HG03469 (cell line): ENCODE results near the gene C4orf50.
"Not testable (repeated sequence)": the region's sequence is repeated elsewhere in the genome, so short reads cannot be mapped to it uniquely, and the experiment has no call there.

ENCODE experiments used
- ATAC-seq: cut with Tn5 transposase; IDR thresholded peaks from one replicate; pipeline ENCODE4 v1.9.1; 2021; ENCODE audit warnings: mild to moderate bottlenecking, moderate library complexity, moderate number of reproducible peaks; ENCODE audit not compliant: unreplicated experiment

C4orf50 gene

GRCh38 chr4:5874811-5875449 lies 143.3 kb downstream of the C4orf50 start:
- no peak for ATAC-seq

DNA sequence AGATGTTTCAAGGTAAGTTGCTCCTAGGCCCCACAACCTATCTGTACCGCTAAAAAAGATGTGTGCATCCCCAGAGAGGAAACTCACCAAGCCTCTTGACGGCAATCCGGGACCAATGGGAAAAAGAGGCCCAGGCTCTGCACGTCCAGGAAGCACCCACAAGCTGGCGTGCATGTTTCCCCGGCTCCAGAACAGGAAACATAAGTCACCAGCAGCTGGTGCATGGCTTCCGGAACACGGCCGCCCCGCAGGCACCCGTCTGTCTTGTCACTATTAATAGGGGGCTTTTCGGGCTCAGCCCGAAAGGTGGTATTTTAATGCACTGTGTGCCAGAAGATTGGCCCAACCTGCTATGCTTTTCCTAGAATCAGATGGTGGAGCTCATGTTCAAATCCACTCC lies 147.5 kb downstream of the C4orf50 start:
- ATAC-seq: no peak

DNA sequence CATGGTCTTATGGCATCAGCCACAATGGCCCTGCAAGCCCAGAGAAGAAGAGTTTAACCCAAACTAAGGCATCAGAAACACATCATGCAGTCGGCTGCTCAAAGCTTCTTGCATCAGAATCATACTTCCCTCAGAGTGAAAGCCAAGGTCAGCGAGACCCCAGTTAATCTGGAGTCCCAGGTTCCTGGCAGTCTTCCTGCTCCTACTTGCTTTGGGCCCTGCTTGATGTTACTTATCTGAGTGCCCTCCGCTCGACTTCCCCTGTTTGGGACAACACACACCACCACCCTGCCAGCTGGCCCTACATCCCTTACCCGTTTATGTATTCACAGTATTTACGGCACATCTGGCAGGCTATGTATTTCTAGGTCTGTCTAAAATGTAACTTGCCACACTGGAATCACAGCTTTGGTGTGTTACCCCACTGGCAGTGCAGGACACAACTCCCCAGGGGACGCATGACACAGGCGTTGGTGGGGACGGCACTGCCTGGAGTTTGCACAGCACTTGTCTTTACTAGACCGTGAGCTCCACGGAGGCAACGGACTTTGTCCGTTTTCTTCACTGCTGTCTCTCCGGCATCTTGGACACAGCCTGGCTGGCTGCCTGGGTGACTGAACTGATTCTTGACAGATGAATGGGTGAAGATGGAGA lies 148.1 kb downstream of the C4orf50 start:
- ATAC-seq: no peak

GRCh38 chr4:5867866-5868265 lies 150.4 kb downstream of the C4orf50 start:
- no peak for ATAC-seq

DNA sequence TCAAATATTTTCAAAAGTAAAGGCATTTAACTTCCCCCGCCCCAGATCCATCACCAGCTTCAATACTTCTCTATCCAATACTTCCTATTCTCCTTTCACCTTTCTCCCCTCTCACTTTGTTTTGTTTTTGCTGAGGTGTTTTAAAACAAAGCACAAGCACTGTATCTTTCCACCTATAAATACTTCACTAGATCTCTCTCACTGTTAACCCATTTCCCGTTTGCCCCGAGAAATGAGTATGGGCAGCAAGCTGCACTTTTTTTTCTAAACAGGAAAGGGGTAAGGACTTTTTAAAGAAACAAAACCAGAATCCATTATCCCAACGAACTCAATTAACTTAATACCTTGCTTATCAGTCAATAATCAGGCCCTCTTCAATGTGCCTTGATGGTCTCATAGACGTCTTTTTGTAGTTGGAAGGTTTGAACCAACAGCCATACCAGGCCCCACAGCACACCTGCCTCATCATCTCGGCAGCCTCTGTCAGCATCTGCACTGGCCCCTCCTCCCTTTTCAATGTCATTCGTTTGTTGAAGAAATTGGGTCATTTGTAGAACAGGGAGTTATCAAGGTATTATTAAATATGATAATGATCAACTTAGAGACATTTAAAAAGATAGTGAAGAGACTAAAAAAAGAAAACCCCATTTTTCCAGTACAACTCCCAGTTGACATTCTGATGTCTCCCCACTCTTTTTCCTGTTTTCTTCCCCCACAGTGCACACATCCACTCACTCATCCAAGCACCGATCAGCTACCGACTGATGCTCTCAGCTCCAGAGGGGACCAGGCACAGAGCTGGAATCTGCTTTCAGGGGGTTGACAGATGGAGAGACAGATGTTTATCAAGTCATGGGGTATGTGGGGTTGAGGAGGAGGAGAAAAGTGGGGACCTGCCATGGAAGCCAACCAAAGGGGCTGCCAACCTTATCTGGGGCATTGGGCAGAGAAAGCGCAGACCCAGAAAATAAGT lies 151.1 kb downstream of the C4orf50 start:
- no peak for ATAC-seq

DNA sequence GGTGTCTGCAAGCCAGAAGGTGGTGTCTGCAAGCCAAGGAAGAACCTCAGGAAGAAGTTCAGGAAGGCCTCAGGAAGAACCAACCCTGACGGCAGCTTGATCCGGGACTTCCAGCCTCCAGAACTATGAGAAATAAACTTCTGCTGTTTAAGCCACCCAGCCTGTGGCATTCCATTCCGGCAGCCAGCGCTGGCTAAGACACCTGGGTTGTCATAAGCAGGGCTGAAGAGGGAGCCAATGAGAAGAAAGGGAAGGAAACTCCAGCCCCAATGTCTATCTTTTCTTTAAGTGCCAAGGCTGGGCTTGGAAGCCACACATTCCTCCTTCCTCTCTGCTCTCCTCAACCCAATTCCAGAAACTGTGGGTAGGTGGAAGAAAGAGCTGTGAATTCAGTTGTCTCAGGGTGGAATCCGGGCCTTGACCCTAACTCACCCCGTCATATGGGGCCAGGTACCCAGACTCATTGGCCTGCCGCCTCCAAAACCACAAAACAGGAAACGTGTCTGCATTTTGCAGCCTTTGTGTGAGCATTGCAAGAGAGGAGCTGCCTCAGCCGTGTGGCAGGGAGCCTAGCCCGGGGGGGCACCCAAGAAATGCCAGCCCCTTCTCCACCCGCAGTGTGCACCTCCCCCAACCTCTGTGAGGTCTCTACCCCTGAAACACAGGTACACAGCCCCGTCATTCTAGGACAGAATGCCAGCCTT lies 152.2 kb downstream of the C4orf50 start:
- ATAC-seq: no peak

- no peak for ATAC-seq
Observed at GRCh38 chr4:5863461-5864113, 154.6 kb downstream of the C4orf50 start.

GRCh38 chr4:5858020-5858769 lies 160.0 kb downstream of the C4orf50 start:
- ATAC-seq: no peak

DNA sequence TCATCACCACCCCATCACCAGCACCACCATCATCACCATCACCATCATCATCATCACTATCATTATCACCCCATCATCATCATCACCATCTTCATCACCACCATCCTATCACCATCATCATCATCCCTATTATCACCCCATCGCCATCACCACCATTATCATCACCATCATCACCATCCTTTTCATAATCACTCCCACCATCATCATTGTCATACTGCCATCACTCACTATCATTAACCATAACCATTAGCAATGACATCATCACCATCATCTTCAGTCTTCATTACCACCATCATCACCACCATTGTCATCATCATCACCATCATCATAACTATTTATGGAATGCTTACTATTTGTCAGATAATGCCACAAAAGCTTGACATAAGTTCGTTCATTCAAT lies 161.0 kb downstream of the C4orf50 start:
- ATAC-seq: no peak

- ATAC-seq: not testable (repeated sequence)
Observed at GRCh38 chr4:5856362-5856761, 161.9 kb downstream of the C4orf50 start.

GRCh38 chr4:5854929-5855328 lies 163.3 kb downstream of the C4orf50 start:
- no peak for ATAC-seq

DNA sequence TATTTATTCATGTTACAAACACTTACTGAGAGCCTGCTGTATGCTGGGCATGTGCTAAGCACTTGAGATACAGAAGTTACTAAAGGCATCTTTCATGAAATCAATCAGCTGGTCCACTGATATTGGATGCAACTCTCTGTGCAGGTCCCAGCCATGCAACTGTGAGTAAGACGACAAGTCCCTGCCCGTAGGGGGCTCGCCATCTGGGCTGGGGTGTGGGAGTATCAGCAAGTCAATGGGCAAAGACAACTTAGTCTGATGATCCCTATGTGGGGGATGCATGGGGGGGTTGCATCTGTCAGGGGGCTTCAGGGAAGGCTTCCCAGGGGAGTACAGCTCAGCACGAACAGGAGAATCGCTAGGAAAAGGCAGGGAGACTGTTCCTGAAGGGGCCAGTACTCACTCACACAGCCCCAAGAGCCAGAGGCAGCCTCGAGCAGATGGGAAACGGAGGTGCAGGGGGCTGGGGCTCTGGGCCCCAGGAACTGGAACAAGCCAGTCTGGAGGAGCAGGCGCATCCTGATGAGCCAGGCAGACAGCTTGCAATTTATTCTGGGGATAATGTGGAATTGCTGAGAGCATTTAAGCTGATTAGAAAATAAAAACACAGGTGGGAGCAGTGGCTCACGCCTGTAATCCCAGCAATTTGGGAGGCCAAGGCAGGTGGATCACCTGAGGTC lies 165.6 kb downstream of the C4orf50 start:
- no peak for ATAC-seq

DNA sequence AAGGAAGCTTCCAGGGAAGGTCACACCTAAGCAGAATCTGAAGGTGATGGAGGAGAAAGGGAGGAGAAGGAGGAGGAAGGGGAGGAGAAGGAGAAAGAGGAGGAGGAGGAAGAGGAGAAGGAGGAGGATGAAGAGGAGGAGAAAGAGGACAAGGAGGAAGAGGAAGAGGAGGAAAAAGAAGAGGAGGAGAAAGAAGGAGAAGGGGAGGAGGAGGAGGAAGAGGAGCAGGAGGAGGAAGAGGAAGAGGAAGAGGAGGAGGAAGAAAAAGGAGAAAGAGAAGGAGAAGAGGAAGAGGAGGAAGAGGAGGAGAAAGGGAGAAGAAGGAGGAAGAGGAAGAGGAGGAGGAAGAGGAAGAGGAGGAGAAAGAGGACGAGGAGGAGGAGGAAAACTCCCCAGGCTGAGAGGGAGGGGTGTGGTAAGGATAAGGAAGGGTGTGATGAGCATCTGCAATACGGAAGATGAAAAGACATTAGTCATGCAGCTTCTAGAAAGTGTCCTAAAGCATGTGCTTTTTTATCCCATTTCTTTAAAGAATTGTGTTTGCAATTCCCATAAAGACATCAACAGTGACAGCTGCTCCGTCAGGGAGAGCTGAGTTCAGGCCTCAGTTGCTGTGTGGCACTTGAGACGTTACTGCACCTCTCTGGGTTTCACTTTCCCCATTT lies 166.5 kb downstream of the C4orf50 start:
- no peak for ATAC-seq
